Chondrocyte (in vitro differentiated cells): ENCODE measurements around the gene VCP. TPM values are rescaled to one million over a fixed set of nuclear protein-coding genes. Genes with fewer than 3 reads are reported as not detected.

Experiments
- DNase-seq: peaks from one replicate; pipeline ENCODE4 v3.0.0; 2021; ENCODE audit warnings: mixed read lengths, low spot score
- H3K27ac Mint-ChIP-seq: one replicate; pipeline ENCODE4 v1.8.0; 2021; ENCODE audit warnings: mild to moderate bottlenecking, moderate library complexity, mixed read lengths; ENCODE audit not compliant: unreplicated experiment
- H3K27me3 Mint-ChIP-seq: 2 replicates; pipeline ENCODE4 v1.8.0; 2021; ENCODE audit warnings: low read depth, mixed read lengths
- H3K36me3 Mint-ChIP-seq: 2 replicates; pipeline ENCODE4 v1.8.0; 2021; ENCODE audit warnings: low read depth, mixed read lengths
- H3K4me1 Mint-ChIP-seq: 2 replicates; pipeline ENCODE4 v1.8.0; 2021; ENCODE audit warnings: low read depth, mild to moderate bottlenecking, mixed read lengths
- H3K4me3 Mint-ChIP-seq: one replicate; pipeline ENCODE4 v1.8.0; 2021; ENCODE audit warnings: mild to moderate bottlenecking, moderate library complexity, mixed read lengths; ENCODE audit not compliant: unreplicated experiment
- H3K9me3 Mint-ChIP-seq: 2 replicates; pipeline ENCODE4 v1.8.0; 2021; ENCODE audit warnings: low read depth, mixed read lengths
- CTCF ChIP-seq: fragments of 200-600 bp; sonication (generic); IDR thresholded peaks from 2 replicates; pipeline ENCODE4 v1.5.0; 2021; ENCODE audit warnings: antibody characterized with exemption, mild to moderate bottlenecking, moderate library complexity
- total RNA-seq: library from RNA; stranded (reverse); gene quantifications from 3 replicates; pipeline ENCODE4 v1.2.1, GENCODE V29; 2021

VCP gene
- total RNA-seq, 1 donor from 2014 or later, result 254 TPM

- TF ChIP-seq CTCF, result no peak
- Mint-ChIP-seq H3K27me3 (no peaks in the 10 kb centered on the region), H3K36me3 (no peaks in the 10 kb centered on the region), H3K27ac (peak overlapping the region; percentile 94), H3K9me3 (no peaks in the 10 kb centered on the region), H3K4me3 (peak overlapping the region; percentile 98), H3K4me1 (peaks cover 51% of the 10 kb centered on the region)
- DNase-seq, result no peak
These were observed 42.6 kb upstream of the VCP start for GRCh38 chr9:35114840-35115628.

GRCh38 chr9:35114113-35114839 lies 41.9 kb upstream of the VCP start:
- no peak for DNase-seq
- no peak for TF ChIP-seq CTCF
- Mint-ChIP-seq H3K4me3 (peak overlapping the region; percentile 98), H3K9me3 (no peaks in the 10 kb centered on the region), H3K4me1 (peaks cover 59% of the 10 kb centered on the region), H3K27ac (peak overlapping the region; percentile 94), H3K36me3 (no peaks in the 10 kb centered on the region), H3K27me3 (no peaks in the 10 kb centered on the region)

- H3K4me1 Mint-ChIP-seq, result peaks cover 65% of the 10 kb centered on the region
- peak overlapping the region; percentile 86 for H3K4me3 Mint-ChIP-seq
- peak overlapping the region; percentile 96 for H3K27ac Mint-ChIP-seq
- no peaks in the 10 kb centered on the region for H3K9me3 Mint-ChIP-seq
- peaks cover 4% of the 10 kb centered on the region for H3K36me3 Mint-ChIP-seq
- no peak for TF ChIP-seq CTCF
- H3K27me3 Mint-ChIP-seq, result no peaks in the 10 kb centered on the region
- no peak for DNase-seq
These were observed 40.0 kb upstream of the VCP start for GRCh38 chr9:35112257-35113020.

GRCh38 chr9:35111001-35111933 lies 38.8 kb upstream of the VCP start:
- H3K9me3 Mint-ChIP-seq, result no peaks in the 10 kb centered on the region
- H3K4me1 Mint-ChIP-seq, result peaks cover 54% of the 10 kb centered on the region
- peak; percentile 13 for TF ChIP-seq CTCF
- peak; percentile 99 for DNase-seq
- H3K4me3 Mint-ChIP-seq, result peak overlapping the region; percentile 86
- no peaks in the 10 kb centered on the region for H3K27me3 Mint-ChIP-seq
- H3K27ac Mint-ChIP-seq, result peak overlapping the region; percentile 96
- peaks cover 4% of the 10 kb centered on the region for H3K36me3 Mint-ChIP-seq
